CD8-positive, alpha-beta memory T cell (primary cell): ENCODE measurements around the gene ANKRD49. TPM values are rescaled to one million over a fixed set of nuclear protein-coding genes. Genes with fewer than 3 reads are reported as not detected.
"Not testable (repeated sequence)": the region's sequence is repeated elsewhere in the genome, so short reads cannot be mapped to it uniquely, and the experiment has no call there.

ENCODE experiments used
- CTCF ChIA-PET: fragments of 350-600 bp; sonication (Branson Sonifier 250); formaldehyde crosslinking; loops from one replicate; lab custom pipeline; 2021; ENCODE audit warnings: antibody characterized with exemption; lab: Charles Lee
- POLR2A ChIA-PET: fragments of 350-600 bp; sonication (Branson Sonifier 250); formaldehyde crosslinking; loops from one replicate; lab custom pipeline; 2021; ENCODE audit warnings: antibody characterized with exemption; lab: Charles Lee
- DNase-seq, 5 donors: peaks; one replicate each; pipeline versions ENCODE4 v3.0.0 to v3.0.0-alpha.2; 2020 to 2022; ENCODE audit warnings: mixed read lengths in 1 of 5
- H3K27ac ChIP-seq: one replicate; pipeline ENCODE4 v1.7.0; 2013; ENCODE audit warnings: low read depth, mild to moderate bottlenecking, low read length, moderate library complexity
- H3K27me3 ChIP-seq: 2 replicates; pipeline ENCODE4 v1.7.0; 2013; ENCODE audit warnings: low read length, mild to moderate bottlenecking; ENCODE audit not compliant: insufficient read depth, poor library complexity, severe bottlenecking
- H3K36me3 ChIP-seq: 2 replicates; pipeline ENCODE4 v1.7.0; 2013; ENCODE audit warnings: mild to moderate bottlenecking, low read length, moderate library complexity; ENCODE audit not compliant: insufficient read depth
- H3K4me1 ChIP-seq: 2 replicates; pipeline ENCODE4 v1.7.0; 2013; ENCODE audit warnings: mild to moderate bottlenecking, low read length, moderate library complexity; ENCODE audit not compliant: insufficient read depth
- H3K4me3 ChIP-seq: 2 replicates; pipeline ENCODE4 v1.7.0; 2013; ENCODE audit warnings: mild to moderate bottlenecking, low read length
- H3K9me3 ChIP-seq: 2 replicates; pipeline ENCODE4 v1.7.0; 2013; ENCODE audit warnings: mild to moderate bottlenecking, low read length
- H3K27ac Mint-ChIP-seq, 8 donors: one replicate each; pipeline ENCODE4 v1.8.0; 2020 to 2021; ENCODE audit warnings: mixed read lengths in 8 of 8, mild to moderate bottlenecking in 6 of 8, inconsistent platforms in 3 of 8, moderate library complexity in 3 of 8
- H3K27me3 Mint-ChIP-seq, 2 donors: one replicate each; pipeline ENCODE4 v1.8.0; 2020 to 2021; ENCODE audit warnings: mixed read lengths in 2 of 2, mild to moderate bottlenecking in 1 of 2, moderate library complexity in 1 of 2
- H3K36me3 Mint-ChIP-seq, 3 donors: one replicate each; pipeline ENCODE4 v1.8.0; 2020 to 2021; ENCODE audit warnings: mixed read lengths in 3 of 3, inconsistent platforms in 1 of 3, mild to moderate bottlenecking in 1 of 3
- H3K4me1 Mint-ChIP-seq, 3 donors: one replicate each; pipeline ENCODE4 v1.8.0; 2020 to 2021; ENCODE audit warnings: mixed read lengths in 3 of 3, inconsistent platforms in 1 of 3, mild to moderate bottlenecking in 1 of 3
- H3K4me3 Mint-ChIP-seq, 7 donors: one replicate each; pipeline ENCODE4 v1.8.0; 2020 to 2021; ENCODE audit warnings: mixed read lengths in 7 of 7, mild to moderate bottlenecking in 6 of 7, moderate library complexity in 4 of 7, inconsistent platforms in 2 of 7
- H3K9me3 Mint-ChIP-seq, 5 donors: one replicate each; pipeline ENCODE4 v1.8.0; 2020 to 2022; ENCODE audit warnings: mixed read lengths in 5 of 5, mild to moderate bottlenecking in 3 of 5, moderate library complexity in 2 of 5, inconsistent platforms in 1 of 5
- polyA plus RNA-seq: library from polyadenylated mRNA; unstranded; fragments of 300-500 nt; fragmentation: Illumina TruSeq; gene quantifications from one replicate; pipeline ENCODE4 v1.2.3, GENCODE V29; 2021
- total RNA-seq, 2 experiments: library from RNA; stranded (reverse); gene quantifications; one replicate each; pipeline ENCODE4 v1.2.3, GENCODE V29; 2021

The ANKRD49 gene
- total and polyA plus RNA-seq, 3 experiments from 2014 or later, result 21.6 to 28.3 (median 25.9) TPM

GRCh38 chr11:94486068-94486467, 7.7 kb upstream of the ANKRD49 start:
- no peaks in the 10 kb centered on the region for H3K27me3 Mint-ChIP-seq
- H3K4me1 Mint-ChIP-seq, result peaks cover 5 to 43% (median 9%) of the 10 kb centered on the region in 3 donors
- no peaks in the 10 kb centered on the region for H3K27me3 ChIP-seq
- no peak overlapping the region for H3K4me3 Mint-ChIP-seq
- POLR2A ChIA-PET, result no interaction called here
- H3K27ac Mint-ChIP-seq, result no peak overlapping the region
- H3K4me3 ChIP-seq, result no peak overlapping the region
- CTCF ChIA-PET, result interaction anchor here (1.6 kb wide), 1 partner anchor 19 kb away, joined by 4 read pairs; no protein-coding TSS in a partner anchor
- H3K4me1 ChIP-seq, result no peaks in the 10 kb centered on the region
- no peaks in the 10 kb centered on the region for H3K9me3 Mint-ChIP-seq
- H3K36me3 ChIP-seq, result peaks cover 23% of the 10 kb centered on the region
- H3K9me3 ChIP-seq, result no peaks in the 10 kb centered on the region
- H3K36me3 Mint-ChIP-seq, result peaks cover 32 to 84% (median 51%) of the 10 kb centered on the region in 3 donors
- no peak overlapping the region for H3K27ac ChIP-seq
- DNase-seq, result no peak

DNA sequence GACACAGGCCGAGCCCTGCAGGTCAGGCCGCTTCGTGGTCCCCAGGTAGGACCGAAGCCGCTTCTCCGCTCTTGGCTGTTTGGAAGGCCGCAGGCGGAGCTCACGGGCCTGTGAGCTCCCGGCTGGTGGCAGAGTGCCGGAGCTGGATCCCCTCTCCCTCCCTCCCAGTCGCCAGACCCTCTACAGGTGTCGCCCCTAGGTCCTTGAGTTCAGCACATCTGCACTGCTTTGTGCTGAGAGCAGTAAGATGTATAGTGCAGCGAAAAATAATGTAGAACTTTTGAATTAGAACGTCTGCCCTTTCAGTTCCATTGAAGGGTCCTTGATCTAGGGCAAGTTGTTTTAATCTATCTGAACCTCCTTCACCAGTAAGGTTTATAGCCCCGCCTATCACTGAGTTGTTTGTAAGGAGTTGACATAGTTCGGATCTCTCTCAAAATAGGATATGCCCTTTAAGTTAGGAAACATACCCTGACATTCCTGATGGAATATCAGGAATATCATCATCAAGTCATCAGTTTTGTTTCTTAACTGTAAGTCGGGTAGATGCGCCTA, 419 bp downstream of the ANKRD49 start:
- peak overlapping the region; percentile 84 for H3K4me3 ChIP-seq
- peaks cover 29% of the 10 kb centered on the region for H3K36me3 ChIP-seq
- no peaks in the 10 kb centered on the region for H3K27me3 Mint-ChIP-seq
- H3K27ac ChIP-seq, result peak overlapping the region; percentile 91
- H3K4me1 Mint-ChIP-seq, result peaks cover 47 to 59% (median 59%) of the 10 kb centered on the region in 3 donors
- POLR2A ChIA-PET, result interaction anchor here (0.6 to 1.0 kb wide), 2 partner anchors 18 to 1100 kb away, joined by 3 read pairs; partner anchors contain the start of gene C11orf97
- peak overlapping the region; percentile 90 to 99 (median 96) for H3K4me3 Mint-ChIP-seq
- CTCF ChIA-PET, result interaction anchor here (1.7 kb wide), 1 partner anchor 11 kb away, joined by 6 read pairs; no protein-coding TSS in a partner anchor
- peaks cover 5 to 52% (median 16%) of the 10 kb centered on the region in 3 donors for H3K36me3 Mint-ChIP-seq
- no peaks in the 10 kb centered on the region for H3K9me3 ChIP-seq
- H3K27ac Mint-ChIP-seq, result peak overlapping the region; percentile 84 to 99 (median 98)
- no peaks in the 10 kb centered on the region for H3K9me3 Mint-ChIP-seq
- DNase-seq, result no peak
- H3K27me3 ChIP-seq, result no peaks in the 10 kb centered on the region
- peaks cover 31% of the 10 kb centered on the region for H3K4me1 ChIP-seq

DNA sequence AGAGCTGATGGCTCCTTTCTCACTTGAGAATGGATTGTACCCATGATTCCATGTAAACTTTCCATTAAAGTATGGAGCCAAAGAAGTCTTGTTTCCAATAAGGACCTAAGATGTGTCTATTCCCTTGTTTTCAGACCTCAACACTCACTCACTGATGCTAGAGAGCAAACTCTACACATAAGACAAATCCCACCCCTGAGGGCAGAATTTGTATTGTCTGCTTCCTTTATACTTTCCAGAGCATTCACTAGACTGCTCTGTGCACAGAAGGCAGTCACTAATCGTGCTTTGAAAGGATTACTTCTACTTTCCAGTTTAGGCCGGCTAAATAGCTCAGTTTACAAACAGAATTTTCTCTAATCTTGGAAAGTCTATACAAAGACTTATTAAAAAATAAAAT, 6.4 kb downstream of the ANKRD49 start:
- Histone ChIP-seq H3K36me3 (peaks cover 21% of the 10 kb centered on the region), H3K4me1 (peaks cover 6% of the 10 kb centered on the region), H3K4me3 (no peak overlapping the region), H3K27me3 (no peaks in the 10 kb centered on the region), H3K9me3 (no peaks in the 10 kb centered on the region), H3K27ac (no peak overlapping the region)
- Mint-ChIP-seq H3K36me3 (peaks cover 0 to 59% (median 9%) of the 10 kb centered on the region in 3 donors), H3K27ac (peak overlapping the region in 2 of 8 donors; percentile 3 to 20), H3K4me3 (no peak overlapping the region), H3K4me1 (peaks cover 13 to 28% (median 15%) of the 10 kb centered on the region in 3 donors), H3K9me3 (no peaks in the 10 kb centered on the region), H3K27me3 (no peaks in the 10 kb centered on the region)
- no peak for DNase-seq
- ChIA-PET POLR2A (no interaction called here), CTCF (no interaction called here)

DNA sequence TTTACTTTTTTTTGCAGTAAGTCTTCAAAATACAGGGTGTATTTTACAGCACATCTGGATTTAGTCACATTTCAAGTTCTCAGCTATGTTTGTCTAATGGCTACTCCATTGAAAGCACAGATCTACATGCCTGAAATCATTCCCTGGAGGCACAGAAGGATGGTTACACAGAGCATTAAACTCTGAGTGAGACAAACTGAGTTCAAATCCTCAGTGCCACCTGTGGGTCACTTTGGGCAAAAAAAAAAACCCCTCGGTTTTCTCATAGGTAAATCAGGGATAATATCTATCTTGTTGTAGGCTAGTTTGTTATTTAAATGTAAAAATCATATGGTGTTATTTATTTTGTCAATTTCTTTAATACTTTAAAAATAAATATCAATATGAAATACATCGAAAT, 7.7 kb downstream of the ANKRD49 start:
- Mint-ChIP-seq H3K4me3 (no peak overlapping the region), H3K27me3 (no peaks in the 10 kb centered on the region), H3K9me3 (no peaks in the 10 kb centered on the region), H3K27ac (no peak overlapping the region), H3K36me3 (peaks cover 0 to 56% (median 9%) of the 10 kb centered on the region in 3 donors), H3K4me1 (peaks cover 4 to 16% (median 4%) of the 10 kb centered on the region in 3 donors)
- H3K27ac ChIP-seq, result no peak overlapping the region
- H3K4me1 ChIP-seq, result no peaks in the 10 kb centered on the region
- ChIA-PET POLR2A (no interaction called here), CTCF (interaction anchor here (0.5 to 1.1 kb wide), 3 partner anchors 11 to 606 kb away, joined by 3 to 4 read pairs (median 4); partner anchors contain the start of gene C11orf97)
- no peak for DNase-seq
- no peaks in the 10 kb centered on the region for H3K9me3 ChIP-seq
- peaks cover 20% of the 10 kb centered on the region for H3K36me3 ChIP-seq
- H3K4me3 ChIP-seq, result no peak overlapping the region
- no peaks in the 10 kb centered on the region for H3K27me3 ChIP-seq

GRCh38 chr11:94504689-94505293, 11.0 kb downstream of the ANKRD49 start:
- Mint-ChIP-seq H3K4me3 (no peak overlapping the region), H3K4me1 (peaks cover 0 to 2% (median 0%) of the 10 kb centered on the region in 3 donors), H3K27ac (no peak overlapping the region), H3K27me3 (peaks cover 3 to 4% of the 10 kb centered on the region in 2 donors), H3K9me3 (no peaks in the 10 kb centered on the region), H3K36me3 (peaks cover 0 to 25% (median 2%) of the 10 kb centered on the region in 3 donors)
- Histone ChIP-seq H3K27me3 (no peaks in the 10 kb centered on the region), H3K36me3 (no peaks in the 10 kb centered on the region), H3K27ac (no peak overlapping the region), H3K4me1 (no peaks in the 10 kb centered on the region), H3K4me3 (no peak overlapping the region), H3K9me3 (no peaks in the 10 kb centered on the region)
- CTCF ChIA-PET, result interaction anchor here (0.7 to 1.5 kb wide), 9 partner anchors 10 to 692 kb away, joined by 3 to 8 read pairs (median 4); partner anchors contain the start of genes ANKRD49 and MRE11
- POLR2A ChIA-PET, result no interaction called here
- peak in 2 of 5 donors; percentile 36 for DNase-seq

GRCh38 chr11:94506513-94506912, 12.7 kb downstream of the ANKRD49 start:
- H3K27me3 Mint-ChIP-seq, H3K27me3 ChIP-seq, POLR2A ChIA-PET, H3K4me1 Mint-ChIP-seq, H3K27ac ChIP-seq, H3K27ac Mint-ChIP-seq, DNase-seq, H3K4me1 ChIP-seq, H3K36me3 ChIP-seq, H3K4me3 Mint-ChIP-seq, H3K4me3 ChIP-seq, H3K36me3 Mint-ChIP-seq, H3K9me3 Mint-ChIP-seq, H3K9me3 ChIP-seq: not testable (repeated sequence)
- CTCF ChIA-PET, result interaction anchor here (0.9 kb wide), 1 partner anchor 180 kb away, joined by 4 read pairs; no protein-coding TSS in a partner anchor

GRCh38 chr11:94507485-94507884, 13.7 kb downstream of the ANKRD49 start:
- Mint-ChIP-seq H3K9me3 (no peaks in the 10 kb centered on the region), H3K27me3 (peaks cover 5 to 12% of the 10 kb centered on the region in 2 donors), H3K27ac (no peak overlapping the region), H3K36me3 (peaks cover 0 to 5% (median 2%) of the 10 kb centered on the region in 3 donors), H3K4me1 (peaks cover 8 to 10% (median 8%) of the 10 kb centered on the region in 3 donors), H3K4me3 (no peak overlapping the region)
- POLR2A ChIA-PET, result no interaction called here
- CTCF ChIA-PET, result no interaction called here
- H3K4me3 ChIP-seq, result no peak overlapping the region
- no peak for DNase-seq
- no peak overlapping the region for H3K27ac ChIP-seq
- H3K27me3 ChIP-seq, result no peaks in the 10 kb centered on the region
- H3K9me3 ChIP-seq, result no peaks in the 10 kb centered on the region
- no peaks in the 10 kb centered on the region for H3K36me3 ChIP-seq
- peaks cover 5% of the 10 kb centered on the region for H3K4me1 ChIP-seq
